Measurements from ENCODE around the gene ADAD2.

GRCh38 chr16:84174396-84174795, 16.6 kb upstream of the ADAD2 start:
- no peak for TF ChIP-seq CTCF (IDR thresholded peaks at IDR 0.05)
- no peak for TF ChIP-seq EZH2phosphoT487 (IDR thresholded peaks at IDR 0.05)
- TF ChIP-seq EZH2 (IDR thresholded peaks at IDR 0.05) = no peak
